Hypothalamus (tissue), 51 donors: ENCODE results near the gene DGKH.
A peak's percentile ranks its signal among the peaks of the same experiment; 100 is the strongest.

Experiments
- DNase-seq, 51 donors: peaks; one replicate each; lab custom pipeline; 2025; lab: John Stamatoyannopoulos, UW

DGKH gene

GRCh38 chr13:42271337-42272114, 223.1 kb downstream of the DGKH start:
- DNase-seq = peak; percentile 71 to 98 (median 95)

DNA sequence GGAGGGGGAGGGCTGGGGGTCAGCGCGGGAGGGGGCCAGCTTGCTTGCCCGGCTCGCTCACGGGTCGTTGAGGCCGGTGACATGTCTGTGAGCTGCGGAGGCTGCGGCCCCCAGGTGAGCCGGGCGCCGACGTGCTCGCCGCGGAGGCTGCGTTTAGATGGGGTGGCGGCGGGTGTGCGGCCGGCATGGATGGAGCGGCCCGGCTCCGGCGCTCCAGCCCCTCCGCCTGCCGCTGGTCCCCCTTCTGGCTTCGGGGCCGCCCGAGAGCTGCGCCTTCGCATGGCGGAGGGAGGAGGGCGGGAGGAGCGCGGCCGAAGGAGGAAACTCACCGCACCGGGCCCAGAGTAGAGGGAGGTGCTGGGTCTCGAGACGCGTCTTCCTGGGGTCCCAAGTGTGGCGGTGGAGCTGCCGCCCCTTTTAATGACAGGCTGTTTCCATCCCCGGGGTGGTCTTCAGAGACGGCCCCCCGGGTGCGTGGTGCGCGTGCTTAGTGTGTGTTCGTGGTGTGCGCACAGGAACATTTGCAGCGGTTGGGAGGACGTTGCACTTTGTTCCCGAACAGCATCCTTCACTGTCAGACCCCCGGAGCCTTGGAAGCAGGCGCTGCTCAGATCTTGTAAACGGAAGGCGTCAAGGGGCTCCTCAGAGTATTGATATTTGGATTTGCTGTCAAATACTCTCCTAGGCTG, 223.8 kb downstream of the DGKH start, which contains the start of gene AKAP11:
Gene AKAP11, plus strand, starts transcription at position 38 of the 689 bp plus-strand sequence. CDS start 14,197 bp downstream, outside the sequence.
- DNase-seq = peak in 32 of 51 donors; percentile 16 to 71 (median 46)

- no peak for DNase-seq
Observed at GRCh38 chr13:42272804-42273175, 224.3 kb downstream of the DGKH start.

DNA sequence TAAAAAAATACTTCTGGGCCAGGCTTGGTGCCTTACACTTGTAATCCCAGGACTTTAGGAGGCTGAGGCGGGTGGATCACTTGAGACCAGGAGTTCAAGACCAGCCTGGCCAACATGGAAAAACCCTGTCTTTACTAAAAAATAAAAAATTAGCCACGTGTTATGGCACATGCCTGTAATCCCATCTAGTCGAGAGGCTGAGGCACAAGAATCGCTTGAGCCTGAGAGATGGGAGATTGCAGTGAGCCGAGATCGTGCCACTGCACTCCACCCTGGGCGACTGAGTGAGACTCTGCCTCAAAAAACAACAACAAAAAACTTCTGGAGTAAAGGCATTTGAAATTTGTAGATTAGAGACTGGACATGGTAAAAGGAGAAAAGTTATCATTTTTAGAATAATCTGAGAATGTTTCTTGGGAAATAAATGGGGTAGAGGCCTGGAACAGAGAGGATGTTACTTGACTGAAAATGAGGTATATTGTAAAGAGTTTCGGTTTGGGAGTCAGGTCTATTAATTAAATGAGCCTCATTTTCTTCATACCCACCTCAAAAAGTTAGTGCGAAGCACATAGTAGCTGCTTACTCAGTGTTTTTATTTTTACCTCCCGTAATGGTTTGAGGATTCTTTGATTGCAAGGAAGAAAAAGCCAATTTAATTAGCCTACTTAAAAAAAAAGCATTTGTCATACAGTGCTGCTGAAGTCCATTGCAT, 226.1 kb downstream of the DGKH start:
- DNase-seq = no peak

- DNase-seq = no peak
Observed at GRCh38 chr13:42275098-42275471, 226.6 kb downstream of the DGKH start.

GRCh38 chr13:42275506-42275905, 227.1 kb downstream of the DGKH start:
- no peak for DNase-seq

DNA sequence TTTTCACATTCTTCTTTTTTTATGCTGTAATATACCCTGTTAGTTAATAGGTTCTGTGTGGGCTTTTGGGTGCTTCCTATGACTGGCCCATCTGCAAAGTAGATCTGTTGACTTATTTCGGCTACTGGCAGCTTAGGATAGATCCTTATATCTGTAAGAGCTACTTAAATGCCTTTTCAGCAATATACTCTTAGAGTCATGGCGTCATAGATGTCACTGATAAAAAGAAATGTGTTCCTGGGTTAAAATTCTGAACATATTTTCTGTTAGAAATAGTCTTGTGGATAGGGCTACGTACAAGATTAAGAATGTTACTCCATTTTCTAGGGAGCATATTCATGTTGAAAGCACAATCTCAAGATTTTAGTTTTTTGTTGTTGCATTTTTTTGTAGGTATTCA, 228.2 kb downstream of the DGKH start:
- no peak for DNase-seq

DNA sequence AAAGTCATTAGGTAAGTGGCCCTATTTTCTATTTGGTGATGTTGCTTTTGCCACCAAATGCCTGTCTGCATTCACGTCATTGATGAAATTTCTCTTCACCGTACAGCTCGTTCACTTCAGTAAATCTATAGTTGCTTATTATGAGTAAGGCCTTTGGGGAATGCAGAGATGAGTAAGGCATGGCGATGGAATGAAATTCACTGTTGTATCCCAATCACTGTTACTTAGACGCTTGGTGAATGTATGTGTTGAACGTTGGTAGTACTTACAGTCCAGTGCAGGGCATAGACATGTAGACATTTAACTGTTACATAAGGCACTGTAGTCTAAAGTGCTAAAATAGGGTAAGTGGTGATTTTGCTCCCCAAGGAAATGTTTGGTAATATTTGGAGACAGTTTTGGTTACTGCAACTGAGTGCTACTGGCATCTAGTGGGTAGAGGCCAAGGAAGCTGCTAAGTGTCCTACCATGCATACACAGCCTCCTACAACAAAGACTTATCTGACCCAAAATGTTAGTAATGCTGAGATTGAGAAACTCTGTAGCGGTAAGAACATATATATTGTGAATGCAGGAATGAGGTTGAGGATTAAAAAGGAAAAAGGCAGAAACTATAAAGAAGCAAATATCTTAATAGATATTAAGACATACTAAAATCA, 229.3 kb downstream of the DGKH start:
- DNase-seq = no peak

GRCh38 chr13:42279080-42279479, 230.6 kb downstream of the DGKH start:
- DNase-seq = peak in 1 of 51 donors; percentile 10

GRCh38 chr13:42279986-42280385, 231.5 kb downstream of the DGKH start:
- no peak for DNase-seq

- no peak for DNase-seq
Observed at GRCh38 chr13:42280537-42280936, 232.1 kb downstream of the DGKH start.

- DNase-seq = no peak
Observed at GRCh38 chr13:42283574-42283973, 235.1 kb downstream of the DGKH start.

GRCh38 chr13:42284068-42284467, 235.6 kb downstream of the DGKH start:
- no peak for DNase-seq
